ENCODE measurements around the gene EXOC3L2. TPM values are rescaled to one million over a fixed set of nuclear protein-coding genes. Genes with fewer than 3 reads are reported as not detected.

Gene EXOC3L2
- total and polyA plus RNA-seq, 2 donors (not counting 3 experiments of a cell fraction or from before 2014, with no cell fraction given), result 0.66 to 1.8 TPM

- DNase-seq (ENCODE audit: low read depth, low spot score), result no peak
- no peaks in the 10 kb centered on the region for H3K9me3 ChIP-seq (replicated peaks; ENCODE audit: control insufficient read depth, insufficient read depth, low read length)
- no peaks in the 10 kb centered on the region for H3K27me3 ChIP-seq (ENCODE audit: control insufficient read depth in 2 of 2, insufficient read depth in 2 of 2, low read length in 2 of 2)
- ChIA-PET POLR2A (no interaction called here), CTCF (interaction anchor here (0.6 to 1.3 kb wide), 3 partner anchors 15 to 257 kb away, joined by 3 to 4 read pairs (median 3); no protein-coding TSS in a partner anchor)
- H3K4me3 ChIP-seq (replicated peaks in 1 of 3; ENCODE audit: insufficient read depth in 1 of 3, low read depth in 1 of 3, low read length in 3 of 3), result no peak overlapping the region
- H3K4me2 ChIP-seq (ENCODE audit: insufficient read depth, low read length), result no peak overlapping the region
- TF ChIP-seq EZH2 (IDR thresholded peaks at IDR 0.05; ENCODE audit: borderline replicate concordance, low read depth, low read length, severe bottlenecking) (no peak), MYC (IDR thresholded peaks at IDR 0.05; ENCODE audit: low read depth, low read length) (no peak), MAX (IDR thresholded peaks at IDR 0.05; ENCODE audit: insufficient read depth, insufficient read length) (no peak), CTCF (IDR thresholded peaks at IDR 0.05; ENCODE audit: extremely low read depth in 1 of 2, insufficient read depth in 1 of 2, low read depth in 1 of 2, low read length in 2 of 2) (no peak), FOS (IDR thresholded peaks at IDR 0.05; ENCODE audit: borderline replicate concordance, insufficient read depth, low read length) (no peak), GATA2 (IDR thresholded peaks at IDR 0.05; ENCODE audit: insufficient read depth, insufficient read length, low read depth, low read length) (no peak), JUN (IDR thresholded peaks at IDR 0.05; ENCODE audit: borderline replicate concordance, insufficient read depth, insufficient read length, low read depth) (no peak), POLR2A (IDR thresholded peaks at IDR 0.05; ENCODE audit: low read depth, low read length) (no peak), POLR2AphosphoS5 (IDR thresholded peaks at IDR 0.05; ENCODE audit: insufficient read depth, low read depth, low read length) (no peak)
- H3K27ac ChIP-seq (ENCODE audit: insufficient read depth, low read depth, low read length), result no peak overlapping the region
- BruUV-seq (replicated peaks), result no TSS peak
- no peaks in the 10 kb centered on the region for H4K20me1 ChIP-seq (replicated peaks; ENCODE audit: control insufficient read depth, extremely low read depth, insufficient read depth, low read length)
- no peaks in the 10 kb centered on the region for H3K36me3 ChIP-seq (ENCODE audit: control insufficient read depth in 2 of 2, extremely low read depth in 1 of 2, insufficient read depth in 2 of 2, low read length in 2 of 2)
- dilution Hi-C loops (cut with MboI; ENCODE audit: extremely low pct_ligation_motif_present, low sequenced_read_pairs) (no loop called here), intact Hi-C loops (cut with micrococcal nuclease) (no loop called here)
- FAIRE-seq, result no peak
- peaks cover 9% of the 10 kb centered on the region for H3K4me1 ChIP-seq (ENCODE audit: control insufficient read depth, extremely low read depth, insufficient read depth, low read length)
- H2AFZ ChIP-seq (ENCODE audit: low read depth, low read length), result no peak overlapping the region
- H3K9me1 ChIP-seq (replicated peaks; ENCODE audit: control insufficient read depth, extremely low read depth, insufficient read depth, low read length), result no peaks in the 10 kb centered on the region
- peaks cover 11% of the 10 kb centered on the region for H3K79me2 ChIP-seq (ENCODE audit: control insufficient read depth, insufficient read depth, low read length)
- no peak overlapping the region for H3K9ac ChIP-seq (replicated peaks; ENCODE audit: extremely low read depth, insufficient read depth, low read length)
These were observed 62.4 kb downstream of the EXOC3L2 start for GRCh38 chr19:45182758-45183157.
